Left ventricle myocardium superior (tissue), 1 donor: Measurements from ENCODE around the gene AGT. TPM values are rescaled to one million over a fixed set of nuclear protein-coding genes. Genes with fewer than 3 reads are reported as not detected.

Source experiments
- ATAC-seq: fragments of 200-7000 bp; cut with Tn5 transposase; one replicate; pipeline ENCODE4 v1.9.1; 2020; ENCODE audit warnings: mild to moderate bottlenecking, moderate library complexity
- DNase-seq: peaks from one replicate; pipeline ENCODE4 v3.0.0-alpha.2; 2020
- intact Hi-C: fragments of 100-400 bp; cut with micrococcal nuclease; formaldehyde crosslinking; loops from one replicate; pipeline ENCODE4 v1.11.0; 2022
- total RNA-seq: library from RNA; stranded (reverse); fragmentation: NEBNext Ultra II Directional; extraction: Animal tissue kit (Norgen Biotek cat#: 25700); gene quantifications from one replicate; pipeline ENCODE4 v1.2.1, GENCODE V29; 2021
- donor health status: DM: no; HTN: yes; CAD: no; lungs with severe emphysema.

The AGT gene
- total RNA-seq, 1 donor from 2014 or later, result 54.9 TPM

DNA sequence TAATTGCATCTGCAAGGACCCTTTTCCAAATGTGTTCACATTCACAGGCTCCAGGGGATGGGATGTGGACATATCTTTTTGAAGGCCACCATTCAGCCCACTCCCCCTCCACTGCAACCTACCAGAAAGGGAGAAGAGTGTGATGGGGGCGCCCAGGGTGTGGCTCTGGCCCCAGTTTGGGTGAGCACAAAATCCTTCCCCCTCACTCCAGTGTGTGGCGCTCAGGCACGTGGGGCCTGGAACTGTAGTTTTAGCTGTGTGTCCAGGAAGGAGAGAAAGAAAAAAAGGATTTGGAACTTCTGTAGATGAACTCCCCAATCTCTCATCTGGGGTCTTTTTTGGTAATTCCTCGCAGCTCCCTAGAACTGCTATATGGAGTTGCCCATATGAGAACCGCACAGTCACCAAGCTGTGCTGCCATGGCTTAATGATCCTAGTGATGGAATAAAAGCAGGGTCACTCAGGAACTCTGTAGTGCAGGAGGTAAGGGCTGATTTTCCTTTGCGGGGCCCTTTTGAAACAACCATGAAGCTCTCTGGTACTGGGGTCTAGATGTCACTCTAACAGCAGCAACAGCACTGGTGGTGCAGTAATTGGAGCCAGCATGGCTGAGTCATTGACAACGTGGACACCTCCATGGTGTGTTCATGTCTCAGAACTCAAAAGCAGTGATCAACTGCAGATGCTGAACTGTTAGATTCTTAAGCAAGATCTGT lies 17.0 kb downstream of the AGT start:
- no peak for DNase-seq
- ATAC-seq, result peak; percentile 50
- intact Hi-C loops, result no loop called here

GRCh38 chr1:230696218-230696617 lies 17.7 kb downstream of the AGT start:
- intact Hi-C loops, result no loop called here
- no peak for ATAC-seq
- no peak for DNase-seq

- ATAC-seq (no peak), DNase-seq (no peak)
- intact Hi-C loops, result no loop called here
Measured at GRCh38 chr1:230694991-230695390, 18.9 kb downstream of the AGT start.

DNA sequence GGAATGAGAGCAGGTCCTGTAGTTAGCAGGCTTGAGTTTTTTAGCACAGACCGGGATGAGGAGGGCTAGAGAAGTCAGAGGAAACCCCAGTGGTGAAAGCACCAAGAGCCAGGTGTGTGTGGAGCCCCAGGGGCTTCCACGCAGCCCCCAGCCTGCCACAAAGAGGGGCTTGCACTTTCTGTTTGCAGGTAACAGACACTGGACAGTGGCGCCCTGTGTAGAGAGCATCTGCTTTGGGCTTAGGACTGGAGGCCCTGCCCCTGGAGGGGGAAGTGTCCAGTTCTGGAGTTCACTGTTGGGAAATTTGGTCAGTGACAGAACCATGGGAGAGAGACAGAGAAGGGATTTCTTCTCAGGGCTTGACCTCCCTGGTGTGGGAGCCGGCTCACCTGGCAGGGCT lies 19.5 kb downstream of the AGT start:
- intact Hi-C loops, result no loop called here
- ATAC-seq, result no peak
- no peak for DNase-seq

GRCh38 chr1:230693777-230694176 lies 20.1 kb downstream of the AGT start:
- intact Hi-C loops, result no loop called here
- ATAC-seq, result no peak

GRCh38 chr1:230693221-230693620 lies 20.7 kb downstream of the AGT start:
- no peak for ATAC-seq
- DNase-seq, result no peak
- intact Hi-C loops, result no loop called here

More at GRCh38 chr1:230693777-230694176, 20.1 kb downstream of the AGT start:
- no peak for DNase-seq

- ATAC-seq (no peak), DNase-seq (no peak)
- intact Hi-C loops, result no loop called here
Measured at GRCh38 chr1:230691615-230692014, 22.3 kb downstream of the AGT start.

DNA sequence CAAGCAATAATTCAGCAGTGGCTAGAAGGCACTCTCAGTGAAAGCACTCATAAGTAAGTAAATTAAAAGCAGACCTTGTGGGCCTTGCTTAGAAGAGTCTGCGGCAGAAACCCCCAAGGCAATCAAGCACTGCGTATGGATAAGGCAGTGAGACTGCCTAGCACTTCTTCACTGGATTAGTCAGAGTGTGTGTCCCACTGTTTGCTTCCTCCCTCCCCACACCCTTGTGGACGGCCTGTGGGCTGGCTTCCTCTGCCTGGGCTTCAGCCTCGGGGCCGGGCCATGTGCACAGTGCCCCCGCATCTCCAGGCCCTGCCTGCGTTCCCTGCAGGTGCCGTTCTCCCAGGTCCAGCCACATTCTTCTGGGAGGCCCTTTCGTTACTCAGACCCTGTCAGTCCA lies 23.8 kb downstream of the AGT start:
- ATAC-seq (no peak), DNase-seq (no peak)
- intact Hi-C loops, result no loop called here

- ATAC-seq (no peak), DNase-seq (no peak)
- intact Hi-C loops, result no loop called here
Measured at GRCh38 chr1:230686747-230687146, 27.2 kb downstream of the AGT start.

DNA sequence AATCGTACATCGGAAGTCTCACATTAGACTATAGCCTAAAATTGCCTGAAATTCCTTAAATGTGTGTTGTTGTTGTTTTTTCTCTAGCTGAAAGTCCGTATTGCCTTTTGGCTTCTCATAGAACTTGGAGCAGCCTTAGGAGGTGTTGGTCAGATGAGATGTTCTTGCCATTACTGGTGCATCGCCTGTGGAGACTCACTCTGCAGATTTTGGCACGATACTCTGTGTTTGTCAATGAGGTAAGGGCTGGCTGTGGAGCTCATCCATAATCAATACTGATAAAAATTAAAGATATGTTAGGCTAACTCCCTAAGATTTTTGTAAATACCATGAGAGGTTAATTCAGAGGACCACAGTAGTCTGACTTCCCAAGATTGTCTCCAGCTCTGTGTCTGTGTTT lies 28.9 kb downstream of the AGT start:
- DNase-seq (no peak), ATAC-seq (no peak)
- intact Hi-C loops, result no loop called here

DNA sequence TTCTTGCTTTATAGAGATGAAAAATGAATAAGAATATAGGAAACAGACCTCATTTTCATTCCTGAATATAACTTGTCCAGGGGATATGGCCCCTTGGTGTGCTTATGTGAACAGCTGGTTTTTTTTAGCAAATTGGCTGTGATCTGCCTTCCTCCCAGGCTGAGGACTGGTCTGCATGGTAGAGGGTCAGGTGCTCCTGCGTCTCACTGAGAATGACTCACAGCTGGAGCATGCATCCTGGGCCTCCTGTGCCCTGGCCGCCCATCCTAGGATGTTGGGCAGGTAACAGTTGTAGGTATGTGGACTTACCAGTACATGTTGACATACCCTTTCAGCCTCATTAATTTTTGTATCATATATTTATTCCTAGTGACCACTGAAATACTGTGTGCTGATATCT lies 29.8 kb downstream of the AGT start:
- DNase-seq (no peak), ATAC-seq (no peak)
- intact Hi-C loops, result no loop called here

- ATAC-seq, result peak; percentile 26
- intact Hi-C loops, result no loop called here
- no peak for DNase-seq
Measured at GRCh38 chr1:230682882-230683610, 30.9 kb downstream of the AGT start.

- intact Hi-C loops, result no loop called here
- peak; percentile 91 for ATAC-seq
- DNase-seq, result no peak
Measured at GRCh38 chr1:230682274-230682673, 31.6 kb downstream of the AGT start.

- ATAC-seq, result peak; percentile 82
- intact Hi-C loops, result no loop called here
Measured at GRCh38 chr1:230681599-230681998, 32.3 kb downstream of the AGT start.

GRCh38 chr1:230680300-230681025 lies 33.5 kb downstream of the AGT start:
- intact Hi-C loops, result no loop called here
- ATAC-seq, result no peak

More at GRCh38 chr1:230681599-230681998, 32.3 kb downstream of the AGT start:
- DNase-seq, result no peak

DNA sequence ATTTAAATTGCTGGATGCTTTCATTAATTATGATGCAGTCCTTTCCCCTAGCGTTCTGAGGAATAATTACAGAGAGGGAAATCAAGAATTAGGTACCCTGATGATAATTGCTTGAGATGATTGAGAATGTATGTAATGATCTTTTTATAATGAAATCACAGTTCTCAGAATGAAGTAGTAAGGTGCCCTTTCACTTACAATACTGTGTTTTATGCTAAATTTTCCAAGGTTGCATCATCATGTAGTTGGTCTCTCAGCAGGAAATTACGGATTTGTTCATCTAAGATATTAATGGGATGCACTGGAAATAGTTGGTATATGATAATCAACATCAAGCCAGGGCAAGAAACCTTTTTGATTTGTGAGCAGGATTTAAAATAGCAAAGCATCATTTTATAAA lies 34.1 kb downstream of the AGT start:
- intact Hi-C loops, result no loop called here
- DNase-seq (no peak), ATAC-seq (no peak)

More at GRCh38 chr1:230680300-230681025, 33.5 kb downstream of the AGT start:
- no peak for DNase-seq

DNA sequence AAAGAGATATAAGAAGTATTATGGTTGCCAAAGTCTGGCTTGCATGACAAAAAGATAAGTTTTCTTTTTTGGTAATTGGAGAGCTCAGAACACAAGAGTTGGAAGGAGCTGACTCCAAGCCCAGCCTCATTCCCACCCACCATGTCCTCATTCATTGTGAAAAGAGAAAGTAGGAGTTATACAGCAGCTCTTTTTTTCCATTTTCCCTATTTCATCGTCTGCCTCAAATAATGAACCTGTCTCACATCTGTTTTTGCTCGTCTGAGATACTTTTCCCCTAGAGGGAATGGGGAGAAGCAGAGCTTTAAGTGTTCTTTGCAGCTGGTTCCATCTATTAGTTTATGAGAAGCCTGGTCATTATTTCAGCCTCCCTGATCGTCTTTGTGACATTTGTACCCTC lies 34.7 kb downstream of the AGT start:
- intact Hi-C loops, result no loop called here
- DNase-seq (no peak), ATAC-seq (no peak)

DNA sequence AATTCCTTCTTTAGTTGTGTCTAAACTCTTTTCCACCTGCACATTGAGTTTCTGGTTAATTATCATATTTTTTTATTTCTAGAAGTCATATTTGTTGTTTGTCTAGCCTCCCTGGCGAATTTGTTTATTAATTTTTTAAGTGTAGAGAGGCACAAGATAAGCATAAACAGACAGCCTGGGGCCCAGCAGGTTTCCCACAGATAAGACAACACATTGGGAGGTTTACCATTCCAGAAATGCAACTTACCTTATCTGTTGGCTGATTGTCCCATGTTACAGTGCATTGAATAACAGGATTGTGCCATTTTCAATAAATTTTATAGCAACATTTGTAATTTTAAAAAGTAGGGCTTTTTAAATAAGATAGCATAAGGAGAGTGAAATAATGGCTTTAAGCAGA lies 36.7 kb downstream of the AGT start:
- ATAC-seq (no peak), DNase-seq (no peak)
- intact Hi-C loops, result no loop called here

DNA sequence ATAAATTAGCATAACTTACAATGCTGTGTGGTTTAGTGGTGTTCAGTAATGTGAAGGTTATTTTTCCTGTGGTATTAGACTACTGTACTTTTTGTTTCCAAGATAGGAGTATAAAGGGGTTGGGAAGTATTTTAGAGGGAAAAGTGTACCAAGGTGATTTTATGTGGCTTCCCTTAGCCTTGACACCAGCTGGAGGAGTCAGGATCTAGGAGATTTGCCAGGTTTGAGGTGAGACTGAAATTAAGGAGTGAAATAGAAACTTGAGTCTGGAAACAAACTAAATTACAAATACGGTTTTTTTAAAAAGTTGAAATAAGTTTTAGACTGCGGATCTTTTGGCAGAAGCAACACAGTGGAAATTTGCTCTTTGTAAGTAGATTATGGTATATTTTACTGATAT lies 39.3 kb downstream of the AGT start:
- intact Hi-C loops, result no loop called here
- DNase-seq (no peak), ATAC-seq (no peak)

DNA sequence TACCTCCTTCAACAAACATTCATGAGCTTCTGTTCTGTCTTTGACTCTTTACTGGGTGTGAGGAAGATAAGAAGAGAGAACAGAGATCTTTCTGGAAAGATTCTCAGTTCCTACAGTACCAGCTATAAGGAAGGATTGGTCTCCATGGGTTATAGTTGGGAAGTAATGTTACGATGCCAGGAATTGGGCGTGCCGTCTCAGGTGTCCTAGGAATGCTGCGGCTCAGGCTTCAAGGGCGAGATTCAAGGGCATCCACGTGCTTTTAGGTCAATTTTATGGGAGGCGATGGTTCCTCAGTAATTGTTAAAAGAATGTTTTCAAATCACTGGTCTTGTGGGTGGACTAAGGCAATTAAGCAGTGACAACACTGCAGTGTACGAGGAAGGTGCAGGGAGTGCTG lies 44.4 kb downstream of the AGT start:
- ATAC-seq (no peak), DNase-seq (no peak)
- intact Hi-C loops, result no loop called here
